ENCODE data around the gene RBM28.

Gene RBM28

GRCh38 chr7:128370491-128370890, 26.8 kb upstream of the RBM28 start:
- DNase-seq (ENCODE audit: low read depth), result no peak
- no peak for TF ChIP-seq CTCF (conservative IDR thresholded peaks at IDR 0.05; ENCODE audit: low read depth, low read length)
- H3K4me3 ChIP-seq (ENCODE audit: low read length), result no peak overlapping the region

GRCh38 chr7:128366986-128367385, 23.3 kb upstream of the RBM28 start:
- no peak for DNase-seq (ENCODE audit: low read depth)
- H3K4me3 ChIP-seq (ENCODE audit: low read length), result no peak overlapping the region
- no peak for TF ChIP-seq CTCF (conservative IDR thresholded peaks at IDR 0.05; ENCODE audit: low read depth, low read length)

GRCh38 chr7:128366300-128366699, 22.6 kb upstream of the RBM28 start:
- H3K4me3 ChIP-seq (ENCODE audit: low read length), result no peak overlapping the region
- no peak for TF ChIP-seq CTCF (conservative IDR thresholded peaks at IDR 0.05; ENCODE audit: low read depth, low read length)
- no peak for DNase-seq (ENCODE audit: low read depth)

GRCh38 chr7:128365432-128365831, 21.7 kb upstream of the RBM28 start:
- H3K4me3 ChIP-seq (ENCODE audit: low read length), result no peak overlapping the region
- no peak for TF ChIP-seq CTCF (conservative IDR thresholded peaks at IDR 0.05; ENCODE audit: low read depth, low read length)
- no peak for DNase-seq (ENCODE audit: low read depth)

GRCh38 chr7:128364166-128364870, 20.6 kb upstream of the RBM28 start:
- no peak overlapping the region for H3K4me3 ChIP-seq (ENCODE audit: low read length)
- no peak for TF ChIP-seq CTCF (conservative IDR thresholded peaks at IDR 0.05; ENCODE audit: low read depth, low read length)
- no peak for DNase-seq (ENCODE audit: low read depth)

GRCh38 chr7:128363261-128363721, 19.6 kb upstream of the RBM28 start:
- no peak for DNase-seq (ENCODE audit: low read depth)
- H3K4me3 ChIP-seq (ENCODE audit: low read length), result no peak overlapping the region
- TF ChIP-seq CTCF (conservative IDR thresholded peaks at IDR 0.05; ENCODE audit: low read depth, low read length), result no peak

- TF ChIP-seq CTCF (conservative IDR thresholded peaks at IDR 0.05; ENCODE audit: low read depth, low read length), result no peak
- DNase-seq (ENCODE audit: low read depth), result no peak
- no peak overlapping the region for H3K4me3 ChIP-seq (ENCODE audit: low read length)
These were observed 19.0 kb upstream of the RBM28 start for GRCh38 chr7:128362670-128363069.

Data from retinal pigment epithelial cell (primary cell).